Gastroesophageal sphincter (tissue), 4 donors: Measurements from ENCODE around the gene AQR. TPM values are rescaled to one million over a fixed set of nuclear protein-coding genes. Genes with fewer than 3 reads are reported as not detected.
"Not testable (repeated sequence)": the region's sequence is repeated elsewhere in the genome, so short reads cannot be mapped to it uniquely, and the experiment has no call there.

ENCODE experiments used
- ATAC-seq: fragments of 150-250 bp; one replicate; pipeline ENCODE4 v1.9.1; 2016; ENCODE audit warnings: mild to moderate bottlenecking, moderate library complexity
- H3K27ac ChIP-seq, 4 donors: fragments of 200-600 bp; sonication (generic) in 3 of 4; 1 replicate in 3 of 4; 2 replicates in 1 of 4; pipeline ENCODE4 v1.5.1; 2016 to 2019
- H3K27me3 ChIP-seq: fragments of 200-600 bp; sonication (generic); one replicate; pipeline ENCODE4 v1.5.1; 2019
- H3K36me3 ChIP-seq, 2 donors: fragments of 200-600 bp; sonication (generic); one replicate each; pipeline ENCODE4 v1.5.1; 2019; ENCODE audit warnings: control low read depth in 1 of 2
- H3K4me1 ChIP-seq, 3 donors: fragments of 200-600 bp; sonication (generic); 1 replicate in 2 of 3; 2 replicates in 1 of 3; pipeline ENCODE4 v1.5.1; 2016 to 2019; ENCODE audit warnings: control low read depth in 2 of 3
- H3K4me3 ChIP-seq, 2 donors: fragments of 200-600 bp; sonication (generic); one replicate each; pipeline ENCODE4 v1.5.1; 2019; ENCODE audit warnings: mild to moderate bottlenecking in 1 of 2, moderate library complexity in 1 of 2
- H3K9me3 ChIP-seq, 3 donors: fragments of 200-600 bp; sonication (generic); one replicate each; pipeline ENCODE4 v1.5.1; 2017 to 2019; ENCODE audit warnings: control low read depth in 2 of 3
- CTCF ChIP-seq, 4 experiments: fragments of 200-600 bp in 2 of 4; fragments of 450-650 bp in 2 of 4; sonication (generic) in 1 of 4; IDR thresholded peaks; one replicate each; pipeline ENCODE4 v1.5.1; 2017 to 2019; ENCODE audit warnings: antibody characterized with exemption in 4 of 4, mild to moderate bottlenecking in 2 of 4, moderate library complexity in 2 of 4
- EP300 ChIP-seq: sonication (generic); formaldehyde crosslinking; IDR thresholded peaks from one replicate; pipeline ENCODE4 v1.6.1; 2017; ENCODE audit warnings: antibody characterized with exemption, mild to moderate bottlenecking
- POLR2A ChIP-seq, 2 donors: fragments of 450-650 bp; IDR thresholded peaks; one replicate each; pipeline ENCODE4 v1.6.1; 2017; ENCODE audit warnings: antibody characterized with exemption in 2 of 2, mild to moderate bottlenecking in 2 of 2, moderate library complexity in 1 of 2
- POLR2AphosphoS5 ChIP-seq: sonication (generic); formaldehyde crosslinking; IDR thresholded peaks from one replicate; pipeline ENCODE4 v1.6.1; 2017; ENCODE audit warnings: antibody characterized with exemption
- whole genome bisulfite sequencing, 2 donors: methylation state at CpG; one replicate each; pipeline ENCODE4 v1.1.5; 2018; ENCODE audit warnings: low coverage in 1 of 2; 5-methylcytosine and 5-hydroxymethylcytosine counted together
- total RNA-seq, 4 donors: library from RNA; depleted of rRNA; stranded (reverse); fragments of >200 nt; gene quantifications; one replicate each; pipeline ENCODE4 v1.1.0, GENCODE V29; 2016

AQR gene
- total RNA-seq, 4 donors from 2014 or later, result 16.4 to 26.9 (median 24.7) TPM

- WGBS, 2 donors, result 68 to 83% methylated on average over 4 to 6 of the region's 6 CpGs
- no peak overlapping the region for H3K27ac ChIP-seq
- TF ChIP-seq EP300, result no peak
- no peak for TF ChIP-seq POLR2AphosphoS5
- TF ChIP-seq POLR2A (IDR thresholded peaks at IDR 0.05), result no peak
- TF ChIP-seq CTCF (IDR thresholded peaks at IDR 0.05), result no peak
- no peak for ATAC-seq
- no peaks in the 10 kb centered on the region for H3K9me3 ChIP-seq
- no peaks in the 10 kb centered on the region for H3K27me3 ChIP-seq
- no peaks in the 10 kb centered on the region for H3K4me1 ChIP-seq
- H3K4me3 ChIP-seq, result no peak overlapping the region
- peaks cover 10 to 95% of the 10 kb centered on the region in 2 donors for H3K36me3 ChIP-seq
Measured at GRCh38 chr15:34942363-34942762, 27.2 kb downstream of the AQR start.

- Histone ChIP-seq H3K4me3 (no peak overlapping the region), H3K4me1 (no peaks in the 10 kb centered on the region), H3K27ac (no peak overlapping the region), H3K36me3 (peaks cover 10 to 100% of the 10 kb centered on the region in 2 donors), H3K27me3 (no peaks in the 10 kb centered on the region), H3K9me3 (no peaks in the 10 kb centered on the region)
- WGBS, 2 donors, result 59 to 81% methylated on average over 3 of the region's 3 CpGs
- no peak for ATAC-seq
- TF ChIP-seq CTCF (IDR thresholded peaks at IDR 0.05), result no peak
- TF ChIP-seq POLR2AphosphoS5, result no peak
- TF ChIP-seq EP300, result no peak
- no peak for TF ChIP-seq POLR2A (IDR thresholded peaks at IDR 0.05)
Measured at GRCh38 chr15:34941831-34942230, 27.7 kb downstream of the AQR start.

- Histone ChIP-seq H3K9me3 (no peaks in the 10 kb centered on the region), H3K27me3 (no peaks in the 10 kb centered on the region), H3K4me3 (no peak overlapping the region), H3K36me3 (peaks cover 10 to 100% of the 10 kb centered on the region in 2 donors), H3K4me1 (no peaks in the 10 kb centered on the region), H3K27ac (no peak overlapping the region)
- no peak for TF ChIP-seq CTCF (IDR thresholded peaks at IDR 0.05)
- TF ChIP-seq POLR2AphosphoS5, result no peak
- no peak for TF ChIP-seq POLR2A (IDR thresholded peaks at IDR 0.05)
- no peak for TF ChIP-seq EP300
- no peak for ATAC-seq
- WGBS, 2 donors, result 93% methylated on average over 2 of the region's 2 CpGs
Measured at GRCh38 chr15:34941185-34941698, 28.3 kb downstream of the AQR start.

GRCh38 chr15:34933432-34933975 is 36.0 kb downstream of the AQR start:
- H3K4me1 ChIP-seq, result no peaks in the 10 kb centered on the region
- ATAC-seq, result no peak
- no peak overlapping the region for H3K4me3 ChIP-seq
- H3K9me3 ChIP-seq, result no peaks in the 10 kb centered on the region
- no peak overlapping the region for H3K27ac ChIP-seq
- peaks cover 6 to 90% of the 10 kb centered on the region in 2 donors for H3K36me3 ChIP-seq
- H3K27me3 ChIP-seq, result no peaks in the 10 kb centered on the region
- TF ChIP-seq POLR2AphosphoS5 (no peak), EP300 (no peak), CTCF (IDR thresholded peaks at IDR 0.05) (no peak), POLR2A (IDR thresholded peaks at IDR 0.05) (no peak)
- WGBS, 2 donors, result 94% methylated on average over 3 of the region's 3 CpGs; no CpG with 5 or more reads in 1 of the 2 donors

GRCh38 chr15:34928349-34928748 is 41.2 kb downstream of the AQR start:
- H3K27me3 ChIP-seq, ATAC-seq, H3K27ac ChIP-seq, H3K4me3 ChIP-seq, H3K4me1 ChIP-seq, H3K9me3 ChIP-seq: not testable (repeated sequence)
- 89 to 91% methylated on average over 4 to 6 of the region's 6 CpGs for WGBS, 2 donors
- peaks cover 6 to 92% of the 10 kb centered on the region in 2 donors for H3K36me3 ChIP-seq
